Smooth muscle cell of the coronary artery (primary cell): ENCODE measurements around the gene SARNP. TPM values are rescaled to one million over a fixed set of nuclear protein-coding genes. Genes with fewer than 3 reads are reported as not detected.

Experiments
- total RNA-seq: library from RNA; depleted of rRNA; stranded (reverse); fragments of >200 nt; gene quantifications from 2 replicates; pipeline ENCODE4 v1.2.3, GENCODE V29; 2014; ENCODE audit warnings: low replicate concordance

SARNP gene
- total RNA-seq: 32.2 and 105 TPM in 2 replicates

GRCh38 chr12:55817345-55818139, at the start of gene SARNP, which contains the start of gene ORMDL2:
SARNP (minus strand) TSS chr12:55817724; CDS start chr12:55817701, 23 bp downstream.
ORMDL2 (plus strand) TSS chr12:55818041; CDS start chr12:55819000, 959 bp downstream.

GRCh38 chr12:55842681-55843429, 25.3 kb upstream of the SARNP start, which contains the start of gene MMP19:
MMP19 (minus strand) TSS chr12:55842936; CDS start chr12:55842830, 106 bp downstream.

GRCh38 chr12:55742719-55743405, 74.7 kb downstream of the SARNP start, which contains the start of gene GDF11:
GDF11 (plus strand) TSS chr12:55743122; CDS start chr12:55743317, 195 bp downstream.

GRCh38 chr12:55728939-55729818, 88.3 kb downstream of the SARNP start, which contains the start of gene CD63:
CD63 (minus strand) TSS chr12:55729009; CDS start chr12:55728341, 668 bp downstream.

GRCh38 chr12:55720071-55720564, 97.4 kb downstream of the SARNP start, which contains the start of gene RDH5:
RDH5 (plus strand) TSS chr12:55720393; CDS start chr12:55721185, 792 bp downstream.

GRCh38 chr12:55715833-55716581, 101.5 kb downstream of the SARNP start, which contains the start of gene BLOC1S1:
BLOC1S1 (plus strand) TSS chr12:55716046; CDS start chr12:55716052, 6 bp downstream.

GRCh38 chr12:55707841-55708694, 109.5 kb downstream of the SARNP start, which contains the start of gene ITGA7:
ITGA7 (minus strand) TSS chr12:55707904; CDS start chr12:55707682, 222 bp downstream.

Other genes with a start within 250 kb of the SARNP start
- not detected in 2 replicates for gene OR2AP1, start 245.3 kb downstream of the SARNP start, total RNA-seq
- not detected in 2 replicates for gene OR10P1, start 180.8 kb downstream of the SARNP start, total RNA-seq
- 3.8 and 72.7 TPM in 2 replicates for gene ITGA7, start 109.8 kb downstream of the SARNP start, total RNA-seq
- 82.0 and 115 TPM in 2 replicates for gene BLOC1S1, start 101.7 kb downstream of the SARNP start, total RNA-seq
- gene RDH5, start 97.3 kb downstream of the SARNP start, total RNA-seq: 3.8 and 65.1 TPM in 2 replicates
- 2,585 and 6,003 TPM in 2 replicates for gene CD63, start 88.7 kb downstream of the SARNP start, total RNA-seq
- gene GDF11, start 74.6 kb downstream of the SARNP start, total RNA-seq: 2.7 and 3.3 TPM in 2 replicates
- 31.8 and 41.1 TPM in 2 replicates for gene ORMDL2, start 317 bp upstream of the SARNP start, total RNA-seq
- 46.2 and 60.6 TPM in 2 replicates for gene DNAJC14, start 11.9 kb upstream of the SARNP start, total RNA-seq
- gene MMP19, start 25.2 kb upstream of the SARNP start, total RNA-seq: 4.0 and 12.0 TPM in 2 replicates
- gene PYM1, start 110.2 kb upstream of the SARNP start, total RNA-seq: 17.1 and 37.1 TPM in 2 replicates
- 34.4 and 52.2 TPM in 2 replicates for gene DGKA, start 113.4 kb upstream of the SARNP start, total RNA-seq
- 0.23 and 0.90 TPM in 2 replicates for gene PMEL, start 148.3 kb upstream of the SARNP start, total RNA-seq
- 2.9 and 18.4 TPM in 2 replicates for gene CDK2, start 149.1 kb upstream of the SARNP start, total RNA-seq
- gene RAB5B, start 156.4 kb upstream of the SARNP start, total RNA-seq: 35.0 and 40.1 TPM in 2 replicates
- 8.3 and 11.9 TPM in 2 replicates for gene SUOX, start 179.6 kb upstream of the SARNP start, total RNA-seq
- gene IKZF4, start 203.3 kb upstream of the SARNP start, total RNA-seq: 0.35 and 0.83 TPM in 2 replicates
- gene RPS26, start 224.2 kb upstream of the SARNP start, total RNA-seq: 28.5 and 116 TPM in 2 replicates